ENCODE data around the gene KIAA0513.

DNA sequence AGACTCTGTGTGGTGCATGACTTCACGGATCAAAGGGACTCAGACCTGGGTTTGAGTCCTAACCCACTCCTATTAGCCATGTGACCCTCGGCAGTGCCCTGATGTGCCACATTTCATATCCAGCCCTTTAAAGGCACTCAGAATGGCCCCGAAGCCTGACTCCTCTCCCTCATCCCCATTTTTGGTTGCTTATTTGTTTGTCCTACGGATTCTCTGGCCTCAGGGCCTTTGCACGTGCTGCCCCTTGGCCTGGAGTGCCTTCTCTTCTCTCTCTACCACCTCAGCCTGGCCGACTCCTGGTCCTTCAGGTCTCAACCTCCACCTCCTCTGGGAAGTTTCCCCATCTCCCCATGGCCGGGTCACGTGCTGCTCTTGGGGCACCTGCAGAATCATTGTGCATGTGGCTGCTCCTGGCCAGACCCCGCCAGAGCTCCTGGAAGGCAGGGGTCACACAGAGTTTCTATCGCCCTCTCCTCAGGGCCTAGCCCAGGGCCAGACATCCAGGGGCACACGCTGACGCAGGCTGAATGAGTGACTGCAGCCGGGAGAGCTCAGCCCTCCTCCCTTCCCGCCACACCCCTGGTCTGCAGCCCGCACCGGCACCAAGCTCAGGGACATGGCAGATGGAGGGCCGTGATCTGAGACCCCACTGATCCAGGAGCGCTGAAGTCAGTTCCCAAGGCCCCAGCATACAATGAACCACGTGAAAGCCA is 106.6 kb downstream of the KIAA0513 start:
- TF ChIP-seq POLR2A (IDR thresholded peaks at IDR 0.05; ENCODE audit: low read depth, low read length): no peak
- no peak for TF ChIP-seq TAF1 (IDR thresholded peaks at IDR 0.05; ENCODE audit: low read depth, low read length)
- TF ChIP-seq POLR2AphosphoS5 (IDR thresholded peaks at IDR 0.05; ENCODE audit: low read depth, low read length): no peak
